NCI-H1930 (cell line): ENCODE data around the gene RPP30.

Source experiments
- DNase-seq, 2 experiments: peaks; one replicate each; lab custom pipeline; 2025; lab: John Stamatoyannopoulos, UW

RPP30 gene

GRCh38 chr10:90944749-90945148 lies 73.0 kb downstream of the RPP30 start:
- no peak for DNase-seq

DNA sequence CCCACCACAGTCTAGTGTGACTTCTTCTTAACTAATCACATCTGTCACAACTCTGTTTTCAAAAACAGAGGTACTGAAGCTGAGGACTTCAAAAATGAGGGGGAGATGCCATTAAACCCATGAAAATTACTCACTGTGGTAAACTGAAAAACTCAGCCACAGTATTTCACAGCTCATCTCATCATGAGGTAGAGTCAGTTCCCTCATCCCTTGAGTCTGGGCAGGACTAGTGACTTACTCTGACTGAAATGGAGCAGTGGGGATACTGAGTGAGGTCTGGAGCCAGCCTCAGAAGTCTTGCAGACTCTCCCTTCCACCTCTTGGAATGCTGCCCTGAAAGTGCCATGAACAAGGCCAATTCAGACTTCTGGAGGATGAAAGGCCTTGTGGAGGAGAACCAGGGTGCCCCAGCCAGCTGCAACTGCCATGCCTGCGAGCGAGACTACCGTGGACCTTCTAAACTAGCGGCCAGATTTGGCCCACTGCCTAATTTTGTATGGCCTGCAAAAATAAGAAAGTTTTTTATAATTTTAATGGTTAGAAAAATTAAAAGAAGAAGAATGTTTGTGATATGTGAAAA lies 73.8 kb downstream of the RPP30 start:
- no peak for DNase-seq

DNA sequence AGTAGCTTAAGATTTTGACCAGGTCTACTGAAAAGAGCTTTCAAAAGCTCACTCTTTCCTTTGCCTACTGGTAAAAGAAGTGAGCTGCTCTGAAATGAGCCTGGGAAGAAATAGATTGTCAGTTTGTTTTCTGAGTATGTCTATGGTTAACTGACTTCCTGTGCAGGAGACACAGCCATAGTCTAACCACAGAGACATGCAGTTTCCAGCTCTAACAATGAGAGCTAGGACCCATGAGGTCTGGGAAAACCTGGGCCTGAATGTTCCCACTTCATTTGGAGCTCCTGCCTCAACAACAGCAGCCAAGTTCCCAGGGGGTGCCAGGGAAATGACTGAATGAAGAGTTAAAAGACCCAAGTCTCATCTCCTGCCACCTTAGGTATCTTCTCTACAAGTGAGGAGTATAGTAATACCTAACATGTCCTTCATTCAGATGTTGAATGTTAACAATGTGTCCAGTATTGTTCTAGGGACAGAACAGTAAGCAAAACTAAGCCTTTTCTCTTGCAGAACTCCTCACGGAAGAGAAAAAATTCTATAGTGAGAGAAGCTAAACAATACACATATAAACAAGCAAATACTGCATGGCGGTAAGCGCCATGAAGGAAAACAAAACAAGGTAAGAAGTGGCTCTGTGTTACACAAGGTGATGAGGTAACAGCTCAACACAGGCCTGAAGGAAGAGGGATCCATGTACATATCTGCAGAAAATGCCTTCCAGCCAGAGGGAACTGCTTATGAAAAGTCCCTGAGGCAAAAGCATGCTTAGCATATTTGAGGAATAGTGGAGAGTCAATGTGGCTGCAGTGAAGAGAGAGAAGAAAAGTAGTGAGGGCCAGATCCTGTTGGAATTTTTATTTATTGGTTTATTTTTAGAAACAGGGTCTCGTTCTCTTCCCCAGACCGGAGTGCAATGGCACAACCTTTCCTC lies 75.5 kb downstream of the RPP30 start:
- DNase-seq: no peak
